ENCODE results near the gene FARS2.
"Not testable (repeated sequence)": the region's sequence is repeated elsewhere in the genome, so short reads cannot be mapped to it uniquely, and the experiment has no call there.

FARS2 gene

GRCh38 chr6:5556011-5556410 lies 294.7 kb downstream of the FARS2 start:
- no peaks in the 10 kb centered on the region for H3K27me3 ChIP-seq (ENCODE audit: control insufficient read depth, insufficient read depth, low read length)
- H3K9me3 ChIP-seq (ENCODE audit: control insufficient read depth, low read depth, low read length) = no peaks in the 10 kb centered on the region
- H3K36me3 ChIP-seq (ENCODE audit: control insufficient read depth, low read depth, low read length) = no peaks in the 10 kb centered on the region
- H3K9ac ChIP-seq (ENCODE audit: low read length) = no peak overlapping the region
- H3K27ac ChIP-seq (ENCODE audit: low read length) = no peak overlapping the region
- peaks cover 8% of the 10 kb centered on the region for H3K4me1 ChIP-seq (ENCODE audit: control insufficient read depth, low read depth, low read length)
- no peak overlapping the region for H3K4me3 ChIP-seq (ENCODE audit: low read length)

- Histone ChIP-seq H3K9ac (ENCODE audit: low read length) (no peak overlapping the region), H3K9me3 (ENCODE audit: control insufficient read depth, low read depth, low read length) (no peaks in the 10 kb centered on the region), H3K36me3 (ENCODE audit: control insufficient read depth, low read depth, low read length) (no peaks in the 10 kb centered on the region), H3K27ac (ENCODE audit: low read length) (no peak overlapping the region), H3K27me3 (ENCODE audit: control insufficient read depth, insufficient read depth, low read length) (no peaks in the 10 kb centered on the region), H3K4me3 (ENCODE audit: low read length) (no peak overlapping the region), H3K4me1 (ENCODE audit: control insufficient read depth, low read depth, low read length) (peaks cover 8% of the 10 kb centered on the region)
Measured at GRCh38 chr6:5557506-5557905, 296.2 kb downstream of the FARS2 start.

GRCh38 chr6:5559651-5560050 lies 298.3 kb downstream of the FARS2 start:
- H3K4me1 ChIP-seq (ENCODE audit: control insufficient read depth, low read depth, low read length) = peaks cover 16% of the 10 kb centered on the region
- no peaks in the 10 kb centered on the region for H3K36me3 ChIP-seq (ENCODE audit: control insufficient read depth, low read depth, low read length)
- H3K27me3 ChIP-seq (ENCODE audit: control insufficient read depth, insufficient read depth, low read length) = no peaks in the 10 kb centered on the region
- H3K9me3 ChIP-seq (ENCODE audit: control insufficient read depth, low read depth, low read length) = no peaks in the 10 kb centered on the region
- H3K9ac ChIP-seq (ENCODE audit: low read length) = no peak overlapping the region
- no peak overlapping the region for H3K4me3 ChIP-seq (ENCODE audit: low read length)
- H3K27ac ChIP-seq (ENCODE audit: low read length) = no peak overlapping the region

- no peak overlapping the region for H3K27ac ChIP-seq (ENCODE audit: low read length)
- no peaks in the 10 kb centered on the region for H3K9me3 ChIP-seq (ENCODE audit: control insufficient read depth, low read depth, low read length)
- no peaks in the 10 kb centered on the region for H3K36me3 ChIP-seq (ENCODE audit: control insufficient read depth, low read depth, low read length)
- no peak overlapping the region for H3K9ac ChIP-seq (ENCODE audit: low read length)
- H3K27me3 ChIP-seq (ENCODE audit: control insufficient read depth, insufficient read depth, low read length) = no peaks in the 10 kb centered on the region
- peaks cover 17% of the 10 kb centered on the region for H3K4me1 ChIP-seq (ENCODE audit: control insufficient read depth, low read depth, low read length)
- H3K4me3 ChIP-seq (ENCODE audit: low read length) = no peak overlapping the region
Measured at GRCh38 chr6:5562277-5562676, 301.0 kb downstream of the FARS2 start.

GRCh38 chr6:5563086-5563485 lies 301.8 kb downstream of the FARS2 start:
- Histone ChIP-seq H3K9me3 (ENCODE audit: control insufficient read depth, low read depth, low read length) (no peaks in the 10 kb centered on the region), H3K4me1 (ENCODE audit: control insufficient read depth, low read depth, low read length) (peaks cover 17% of the 10 kb centered on the region), H3K27ac (ENCODE audit: low read length) (no peak overlapping the region), H3K27me3 (ENCODE audit: control insufficient read depth, insufficient read depth, low read length) (no peaks in the 10 kb centered on the region), H3K9ac (ENCODE audit: low read length) (no peak overlapping the region), H3K36me3 (ENCODE audit: control insufficient read depth, low read depth, low read length) (no peaks in the 10 kb centered on the region), H3K4me3 (ENCODE audit: low read length) (no peak overlapping the region)

- H3K9me3 ChIP-seq (ENCODE audit: control insufficient read depth, low read depth, low read length); H3K4me3 ChIP-seq (ENCODE audit: low read length); H3K27ac ChIP-seq (ENCODE audit: low read length): not testable (repeated sequence)
Measured at GRCh38 chr6:5564746-5565145, 303.4 kb downstream of the FARS2 start.

GRCh38 chr6:5565971-5566370 lies 304.7 kb downstream of the FARS2 start:
- Histone ChIP-seq H3K9me3 (ENCODE audit: control insufficient read depth, low read depth, low read length) (no peaks in the 10 kb centered on the region), H3K27me3 (ENCODE audit: control insufficient read depth, insufficient read depth, low read length) (no peaks in the 10 kb centered on the region), H3K9ac (ENCODE audit: low read length) (no peak overlapping the region), H3K4me3 (ENCODE audit: low read length) (no peak overlapping the region), H3K27ac (ENCODE audit: low read length) (no peak overlapping the region), H3K36me3 (ENCODE audit: control insufficient read depth, low read depth, low read length) (no peaks in the 10 kb centered on the region), H3K4me1 (ENCODE audit: control insufficient read depth, low read depth, low read length) (peaks cover 17% of the 10 kb centered on the region)

More at GRCh38 chr6:5564746-5565145, 303.4 kb downstream of the FARS2 start:
- H3K9ac ChIP-seq (ENCODE audit: low read length); H3K36me3 ChIP-seq (ENCODE audit: control insufficient read depth, low read depth, low read length); H3K27me3 ChIP-seq (ENCODE audit: control insufficient read depth, insufficient read depth, low read length): not testable (repeated sequence)
- H3K4me1 ChIP-seq (ENCODE audit: control insufficient read depth, low read depth, low read length) = peaks cover 17% of the 10 kb centered on the region

- no peaks in the 10 kb centered on the region for H3K27me3 ChIP-seq (ENCODE audit: control insufficient read depth, insufficient read depth, low read length)
- H3K4me1 ChIP-seq (ENCODE audit: control insufficient read depth, low read depth, low read length) = peaks cover 17% of the 10 kb centered on the region
- no peak overlapping the region for H3K9ac ChIP-seq (ENCODE audit: low read length)
- H3K36me3 ChIP-seq (ENCODE audit: control insufficient read depth, low read depth, low read length) = no peaks in the 10 kb centered on the region
- no peaks in the 10 kb centered on the region for H3K9me3 ChIP-seq (ENCODE audit: control insufficient read depth, low read depth, low read length)
- H3K27ac ChIP-seq (ENCODE audit: low read length) = no peak overlapping the region
- H3K4me3 ChIP-seq (ENCODE audit: low read length) = no peak overlapping the region
Measured at GRCh38 chr6:5566718-5567117, 305.4 kb downstream of the FARS2 start.

- Histone ChIP-seq H3K9ac (ENCODE audit: low read length) (no peak overlapping the region), H3K4me1 (ENCODE audit: control insufficient read depth, low read depth, low read length) (peaks cover 17% of the 10 kb centered on the region), H3K36me3 (ENCODE audit: control insufficient read depth, low read depth, low read length) (no peaks in the 10 kb centered on the region), H3K4me3 (ENCODE audit: low read length) (no peak overlapping the region), H3K9me3 (ENCODE audit: control insufficient read depth, low read depth, low read length) (no peaks in the 10 kb centered on the region), H3K27ac (ENCODE audit: low read length) (no peak overlapping the region), H3K27me3 (ENCODE audit: control insufficient read depth, insufficient read depth, low read length) (no peaks in the 10 kb centered on the region)
Measured at GRCh38 chr6:5567352-5567751, 306.0 kb downstream of the FARS2 start.

GRCh38 chr6:5567890-5568289 lies 306.6 kb downstream of the FARS2 start:
- no peak overlapping the region for H3K27ac ChIP-seq (ENCODE audit: low read length)
- H3K9me3 ChIP-seq (ENCODE audit: control insufficient read depth, low read depth, low read length) = no peaks in the 10 kb centered on the region
- H3K36me3 ChIP-seq (ENCODE audit: control insufficient read depth, low read depth, low read length) = no peaks in the 10 kb centered on the region
- no peaks in the 10 kb centered on the region for H3K27me3 ChIP-seq (ENCODE audit: control insufficient read depth, insufficient read depth, low read length)
- no peak overlapping the region for H3K9ac ChIP-seq (ENCODE audit: low read length)
- no peak overlapping the region for H3K4me3 ChIP-seq (ENCODE audit: low read length)
- peaks cover 16% of the 10 kb centered on the region for H3K4me1 ChIP-seq (ENCODE audit: control insufficient read depth, low read depth, low read length)

GRCh38 chr6:5569491-5569890 lies 308.2 kb downstream of the FARS2 start:
- Histone ChIP-seq H3K4me3 (ENCODE audit: low read length) (no peak overlapping the region), H3K4me1 (ENCODE audit: control insufficient read depth, low read depth, low read length) (peaks cover 3% of the 10 kb centered on the region), H3K27ac (ENCODE audit: low read length) (no peak overlapping the region), H3K27me3 (ENCODE audit: control insufficient read depth, insufficient read depth, low read length) (no peaks in the 10 kb centered on the region), H3K9me3 (ENCODE audit: control insufficient read depth, low read depth, low read length) (no peaks in the 10 kb centered on the region), H3K36me3 (ENCODE audit: control insufficient read depth, low read depth, low read length) (no peaks in the 10 kb centered on the region), H3K9ac (ENCODE audit: low read length) (no peak overlapping the region)

GRCh38 chr6:5570641-5571040 lies 309.3 kb downstream of the FARS2 start:
- no peak overlapping the region for H3K27ac ChIP-seq (ENCODE audit: low read length)
- no peak overlapping the region for H3K4me3 ChIP-seq (ENCODE audit: low read length)
- no peaks in the 10 kb centered on the region for H3K9me3 ChIP-seq (ENCODE audit: control insufficient read depth, low read depth, low read length)
- H3K9ac ChIP-seq (ENCODE audit: low read length) = no peak overlapping the region
- H3K4me1 ChIP-seq (ENCODE audit: control insufficient read depth, low read depth, low read length) = no peaks in the 10 kb centered on the region
- H3K36me3 ChIP-seq (ENCODE audit: control insufficient read depth, low read depth, low read length) = no peaks in the 10 kb centered on the region
- H3K27me3 ChIP-seq (ENCODE audit: control insufficient read depth, insufficient read depth, low read length) = no peaks in the 10 kb centered on the region
